Colonic mucosa (tissue), 4 donors: ENCODE results near the gene FBXO8. TPM values are rescaled to one million over a fixed set of nuclear protein-coding genes. Genes with fewer than 3 reads are reported as not detected.
"Not testable (repeated sequence)": the region's sequence is repeated elsewhere in the genome, so short reads cannot be mapped to it uniquely, and the experiment has no call there.

Source experiments
- DNase-seq: peaks from one replicate; pipeline ENCODE4 v3.0.0-alpha.2; 2020
- H3K27ac ChIP-seq: fragments of 200-600 bp; one replicate; pipeline ENCODE4 v1.8.0; 2021
- H3K27me3 ChIP-seq: fragments of 200-600 bp; one replicate; pipeline ENCODE4 v1.8.0; 2021
- H3K36me3 ChIP-seq: fragments of 200-600 bp; one replicate; pipeline ENCODE4 v1.8.0; 2021
- H3K4me1 ChIP-seq: fragments of 200-600 bp; one replicate; pipeline ENCODE4 v1.8.0; 2021; ENCODE audit warnings: mild to moderate bottlenecking
- H3K4me3 ChIP-seq: fragments of 200-600 bp; one replicate; pipeline ENCODE4 v1.8.0; 2021
- H3K9ac ChIP-seq, 2 donors: one replicate each; pipeline ENCODE4 v1.7.0; 2013; ENCODE audit warnings: control low read depth in 2 of 2, low read depth in 2 of 2, low read length in 2 of 2
- H3K9me3 ChIP-seq: fragments of 200-600 bp; one replicate; pipeline ENCODE4 v1.8.0; 2021
- intact Hi-C: fragments of 100-400 bp; cut with DNase I; formaldehyde crosslinking; loops from one replicate; pipeline ENCODE4 v1.14.1; 2022
- total RNA-seq, 2 donors: library from RNA; stranded (reverse); fragmentation: NEBNext Ultra II Directional in 1 of 2; extraction: Animal tissue kit (Norgen Biotek cat#: 25700) in 1 of 2; gene quantifications; one replicate each; pipeline ENCODE4 v1.2.1, GENCODE V29; 2021
- TF ChIP-seq, protein P1 (sequence below): fragments of 200-600 bp; IDR thresholded peaks from one replicate; pipeline ENCODE4 v1.8.0; 2022; ENCODE audit warnings: antibody characterized with exemption, mild to moderate bottlenecking
- donor health status: healthy.
- donor health status: DM: no; HTN: no; CAD: no.
- donor health status: DM: no; HTN: no; CAD: no.

Gene FBXO8
- total RNA-seq, 2 donors from 2014 or later: 22.2 to 35.1 TPM

DNA sequence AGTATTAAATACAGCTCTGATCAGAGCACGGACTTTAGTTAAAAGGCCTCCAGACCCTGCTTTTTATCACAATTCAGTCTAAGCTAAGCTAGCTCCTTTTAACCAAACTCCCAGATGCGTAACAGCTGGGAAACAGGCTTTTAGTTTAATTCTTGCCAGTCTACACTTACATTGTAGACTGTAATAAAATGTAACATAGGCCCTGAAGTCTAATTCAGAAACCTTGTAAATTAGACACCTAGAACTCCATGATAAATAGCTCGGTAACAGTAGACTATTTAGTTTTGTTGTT lies 20.1 kb downstream of the FBXO8 start:
- Histone ChIP-seq H3K9ac (no peak overlapping the region), H3K36me3 (no peaks in the 10 kb centered on the region), H3K4me3 (no peak overlapping the region), H3K27me3 (no peaks in the 10 kb centered on the region), H3K9me3 (no peaks in the 10 kb centered on the region), H3K27ac (no peak overlapping the region), H3K4me1 (no peaks in the 10 kb centered on the region)
- no peak for DNase-seq
- TF ChIP-seq, protein P1, sequence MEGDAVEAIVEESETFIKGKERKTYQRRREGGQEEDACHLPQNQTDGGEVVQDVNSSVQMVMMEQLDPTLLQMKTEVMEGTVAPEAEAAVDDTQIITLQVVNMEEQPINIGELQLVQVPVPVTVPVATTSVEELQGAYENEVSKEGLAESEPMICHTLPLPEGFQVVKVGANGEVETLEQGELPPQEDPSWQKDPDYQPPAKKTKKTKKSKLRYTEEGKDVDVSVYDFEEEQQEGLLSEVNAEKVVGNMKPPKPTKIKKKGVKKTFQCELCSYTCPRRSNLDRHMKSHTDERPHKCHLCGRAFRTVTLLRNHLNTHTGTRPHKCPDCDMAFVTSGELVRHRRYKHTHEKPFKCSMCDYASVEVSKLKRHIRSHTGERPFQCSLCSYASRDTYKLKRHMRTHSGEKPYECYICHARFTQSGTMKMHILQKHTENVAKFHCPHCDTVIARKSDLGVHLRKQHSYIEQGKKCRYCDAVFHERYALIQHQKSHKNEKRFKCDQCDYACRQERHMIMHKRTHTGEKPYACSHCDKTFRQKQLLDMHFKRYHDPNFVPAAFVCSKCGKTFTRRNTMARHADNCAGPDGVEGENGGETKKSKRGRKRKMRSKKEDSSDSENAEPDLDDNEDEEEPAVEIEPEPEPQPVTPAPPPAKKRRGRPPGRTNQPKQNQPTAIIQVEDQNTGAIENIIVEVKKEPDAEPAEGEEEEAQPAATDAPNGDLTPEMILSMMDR: no peak
- intact Hi-C loops: no loop called here

DNA sequence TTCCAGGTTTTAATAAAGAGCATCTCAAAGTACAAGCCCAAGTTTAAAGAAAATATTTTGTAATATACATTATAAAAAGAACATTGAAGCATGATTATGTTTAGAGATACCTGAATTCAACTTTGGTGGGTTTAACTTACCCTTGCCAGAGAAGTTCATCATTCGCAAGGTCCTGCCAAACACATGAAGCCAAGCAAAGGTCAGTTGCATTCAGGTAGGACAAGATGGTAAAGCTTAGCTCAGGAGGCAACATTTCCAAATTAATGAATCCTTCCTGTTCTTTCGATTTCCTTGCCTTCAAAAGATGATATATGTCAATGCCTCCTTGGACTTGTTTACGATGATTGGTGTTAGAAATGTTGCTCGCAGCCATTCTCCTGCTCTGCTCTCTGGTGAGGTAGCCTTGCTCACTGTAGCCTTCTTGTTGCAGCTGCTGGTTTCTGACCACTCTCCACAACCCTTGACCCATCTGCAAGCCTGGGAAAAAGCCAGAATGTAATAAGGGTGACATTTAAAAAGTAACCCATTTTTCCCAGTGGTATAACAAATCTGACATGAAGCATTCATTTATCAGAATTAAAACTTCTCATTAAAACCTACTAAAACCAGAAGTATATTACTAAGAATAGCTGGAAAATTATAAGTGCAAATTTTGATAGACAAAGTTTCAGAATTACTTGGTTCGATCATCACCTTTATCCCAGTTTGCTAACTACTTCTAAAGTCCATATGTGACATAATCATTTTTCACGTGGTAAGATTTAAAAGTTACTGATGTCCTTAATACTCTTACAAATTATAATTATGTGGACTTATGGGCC lies 20.6 kb downstream of the FBXO8 start:
- H3K27ac ChIP-seq: no peak overlapping the region
- no peaks in the 10 kb centered on the region for H3K36me3 ChIP-seq
- TF ChIP-seq, protein P1: no peak
- no peak overlapping the region for H3K9ac ChIP-seq
- no peaks in the 10 kb centered on the region for H3K9me3 ChIP-seq
- DNase-seq: no peak
- no peaks in the 10 kb centered on the region for H3K4me1 ChIP-seq
- no peak overlapping the region for H3K4me3 ChIP-seq
- no peaks in the 10 kb centered on the region for H3K27me3 ChIP-seq
- intact Hi-C loops: no loop called here

DNA sequence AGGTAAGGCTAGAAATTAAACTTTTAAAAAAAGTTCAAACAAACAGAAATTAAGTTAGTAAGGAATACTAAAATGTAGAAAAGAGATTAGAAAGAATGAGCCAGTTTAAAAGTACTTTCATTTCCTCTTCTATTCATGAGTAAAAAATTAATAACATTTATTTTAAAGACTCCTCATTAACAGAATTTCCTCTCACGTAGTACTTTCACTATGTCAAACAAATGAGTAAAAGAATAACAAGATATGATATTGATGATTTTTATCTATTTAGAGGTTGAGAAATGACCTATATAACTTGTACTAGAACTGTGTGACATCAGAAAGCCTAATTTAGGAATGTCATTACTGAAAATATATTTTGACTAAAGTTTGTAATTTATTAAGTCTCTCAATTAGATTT lies 22.0 kb downstream of the FBXO8 start:
- H3K27me3 ChIP-seq, H3K4me1 ChIP-seq, intact Hi-C loops, H3K27ac ChIP-seq, DNase-seq, H3K36me3 ChIP-seq, H3K4me3 ChIP-seq, H3K9ac ChIP-seq, H3K9me3 ChIP-seq: not testable (repeated sequence)

DNA sequence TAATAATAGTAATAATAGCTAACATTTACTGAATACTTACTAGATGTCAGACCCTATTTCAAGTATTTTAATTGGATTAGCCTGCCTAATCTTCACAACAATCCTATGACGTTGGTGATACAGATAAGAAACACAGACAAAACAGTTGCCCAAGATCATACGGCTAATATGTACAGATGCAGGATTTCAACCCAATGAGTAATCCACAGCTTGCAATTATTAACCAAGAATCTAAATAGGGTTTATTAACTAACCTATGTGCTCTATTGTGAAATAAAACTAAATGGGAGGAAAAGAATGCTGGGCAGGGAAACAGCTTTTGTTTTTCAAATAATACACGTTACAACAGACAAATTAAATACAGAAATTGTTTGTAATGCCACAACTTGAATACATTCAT lies 23.4 kb downstream of the FBXO8 start:
- TF ChIP-seq, protein P1: no peak
- Histone ChIP-seq H3K27me3 (no peaks in the 10 kb centered on the region), H3K9ac (no peak overlapping the region), H3K27ac (no peak overlapping the region), H3K4me1 (no peaks in the 10 kb centered on the region), H3K4me3 (no peak overlapping the region), H3K9me3 (no peaks in the 10 kb centered on the region), H3K36me3 (no peaks in the 10 kb centered on the region)
- intact Hi-C loops: no loop called here
- DNase-seq: no peak

DNA sequence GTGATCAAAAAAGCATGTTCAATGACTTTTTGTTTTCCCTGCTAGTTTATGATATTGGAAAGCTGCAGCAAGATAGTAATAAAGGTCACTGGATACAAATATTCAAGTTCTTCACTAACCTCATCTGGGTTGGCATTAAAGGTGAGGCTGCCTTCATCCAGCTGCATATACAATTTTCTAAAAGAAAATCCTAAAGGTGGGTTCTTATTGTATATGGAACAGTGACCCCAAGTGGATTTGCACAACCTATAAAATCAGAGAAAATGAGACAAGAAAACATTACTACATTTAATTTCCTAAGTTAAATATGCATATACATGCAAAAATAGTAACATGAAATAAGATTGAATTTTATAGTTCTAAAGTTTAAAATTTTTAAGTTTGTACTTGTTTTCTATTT lies 23.9 kb downstream of the FBXO8 start:
- Histone ChIP-seq H3K27me3 (no peaks in the 10 kb centered on the region), H3K4me3 (no peak overlapping the region), H3K27ac (no peak overlapping the region), H3K9me3 (no peaks in the 10 kb centered on the region), H3K4me1 (no peaks in the 10 kb centered on the region), H3K36me3 (no peaks in the 10 kb centered on the region), H3K9ac (no peak overlapping the region)
- DNase-seq: no peak
- intact Hi-C loops: no loop called here
- TF ChIP-seq, protein P1: no peak

DNA sequence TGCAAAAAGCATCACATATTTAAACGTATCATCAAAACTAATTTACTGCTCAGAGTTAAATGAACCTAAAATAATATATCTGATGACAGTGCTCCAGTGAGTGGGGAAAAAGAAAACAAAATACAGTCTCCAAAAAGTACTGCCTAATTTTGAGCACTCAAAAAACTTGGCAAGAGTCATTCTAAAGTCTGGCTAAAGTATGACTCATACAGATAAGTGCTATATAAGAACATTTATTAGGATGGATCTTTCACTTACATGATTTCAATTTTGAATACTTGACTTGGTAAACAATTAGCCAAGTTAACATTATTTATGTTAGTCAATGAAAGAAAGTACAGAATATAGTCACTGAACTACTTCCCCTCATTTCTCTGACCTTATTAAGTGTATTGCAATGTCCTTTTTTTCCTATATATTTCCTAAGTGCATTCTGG lies 27.2 kb downstream of the FBXO8 start:
- no peak for DNase-seq
- no peak overlapping the region for H3K27ac ChIP-seq
- intact Hi-C loops: no loop called here
- H3K36me3 ChIP-seq: no peaks in the 10 kb centered on the region
- no peak overlapping the region for H3K9ac ChIP-seq
- TF ChIP-seq, protein P1: no peak
- H3K9me3 ChIP-seq: no peaks in the 10 kb centered on the region
- no peak overlapping the region for H3K4me3 ChIP-seq
- no peaks in the 10 kb centered on the region for H3K27me3 ChIP-seq
- no peaks in the 10 kb centered on the region for H3K4me1 ChIP-seq
